ENCODE data around the gene PIP5KL1.
A peak's percentile ranks its signal among the peaks of the same experiment; 100 is the strongest.

PIP5KL1 gene

GRCh38 chr9:127934248-127934647 is 3.7 kb upstream of the PIP5KL1 start:
- TF ChIP-seq CTCF (conservative IDR thresholded peaks at IDR 0.05; ENCODE audit: low read length): peak; percentile 35; the same call in 1 of the 2 replicates
- no peak for TF ChIP-seq EZH2phosphoT487 (IDR thresholded peaks at IDR 0.05; ENCODE audit: borderline replicate concordance)
- H3F3A ChIP-seq (ENCODE audit: low read depth): no peaks in the 10 kb centered on the region
- H3K9me2 ChIP-seq (replicated peaks; ENCODE audit: low read depth, low read length): no peaks in the 10 kb centered on the region
- H2AFZ ChIP-seq (ENCODE audit: low read length): no peak overlapping the region
- H4K20me1 ChIP-seq (ENCODE audit: insufficient read depth, low read length, poor library complexity, severe bottlenecking): peaks cover 18% of the 10 kb centered on the region
- H3K9ac ChIP-seq (ENCODE audit: low read depth, low read length, poor library complexity, severe bottlenecking): peak overlapping the region; percentile 77
- no peaks in the 10 kb centered on the region for H3K27me3 ChIP-seq (ENCODE audit: insufficient read depth, low read length, poor library complexity, severe bottlenecking)
- peaks cover 35% of the 10 kb centered on the region for H3K79me2 ChIP-seq (ENCODE audit: insufficient read depth, low read length)
- peaks cover 27% of the 10 kb centered on the region for H3K4me1 ChIP-seq (ENCODE audit: insufficient read depth, low read length, poor library complexity, severe bottlenecking)
- no peak overlapping the region for H3K4me3 ChIP-seq (ENCODE audit: low read length, poor library complexity, severe bottlenecking)
- H3K9me3 ChIP-seq (ENCODE audit: insufficient read depth, low read depth, low read length): no peaks in the 10 kb centered on the region
- peak overlapping the region; percentile 83 for H3K4me2 ChIP-seq (ENCODE audit: low read depth, low read length, poor library complexity, severe bottlenecking)
- H3K36me3 ChIP-seq (ENCODE audit: insufficient read depth, low read length): no peaks in the 10 kb centered on the region

GRCh38 chr9:127931092-127931881 is 710 bp upstream of the PIP5KL1 start:
- peaks cover 23% of the 10 kb centered on the region for H3K4me1 ChIP-seq (ENCODE audit: insufficient read depth, low read length, poor library complexity, severe bottlenecking)
- H3K9me2 ChIP-seq (replicated peaks; ENCODE audit: low read depth, low read length): no peaks in the 10 kb centered on the region
- H3K4me2 ChIP-seq (ENCODE audit: low read depth, low read length, poor library complexity, severe bottlenecking): no peak overlapping the region
- no peaks in the 10 kb centered on the region for H3F3A ChIP-seq (ENCODE audit: low read depth)
- no peaks in the 10 kb centered on the region for H3K36me3 ChIP-seq (ENCODE audit: insufficient read depth, low read length)
- no peak overlapping the region for H2AFZ ChIP-seq (ENCODE audit: low read length)
- no peak for TF ChIP-seq CTCF (conservative IDR thresholded peaks at IDR 0.05; ENCODE audit: low read length)
- TF ChIP-seq EZH2phosphoT487 (IDR thresholded peaks at IDR 0.05; ENCODE audit: borderline replicate concordance): no peak
- H3K9me3 ChIP-seq (ENCODE audit: insufficient read depth, low read depth, low read length): no peaks in the 10 kb centered on the region
- peaks cover 23% of the 10 kb centered on the region for H3K79me2 ChIP-seq (ENCODE audit: insufficient read depth, low read length)
- peaks cover 13% of the 10 kb centered on the region for H4K20me1 ChIP-seq (ENCODE audit: insufficient read depth, low read length, poor library complexity, severe bottlenecking)
- no peak overlapping the region for H3K9ac ChIP-seq (ENCODE audit: low read depth, low read length, poor library complexity, severe bottlenecking)
- no peak overlapping the region for H3K4me3 ChIP-seq (ENCODE audit: low read length, poor library complexity, severe bottlenecking)
- H3K27me3 ChIP-seq (ENCODE audit: insufficient read depth, low read length, poor library complexity, severe bottlenecking): no peaks in the 10 kb centered on the region

GRCh38 chr9:127929625-127929979 is 975 bp downstream of the PIP5KL1 start:
- H3K9ac ChIP-seq (ENCODE audit: low read depth, low read length, poor library complexity, severe bottlenecking): no peak overlapping the region
- H3K4me3 ChIP-seq (ENCODE audit: low read length, poor library complexity, severe bottlenecking): no peak overlapping the region
- no peaks in the 10 kb centered on the region for H3K36me3 ChIP-seq (ENCODE audit: insufficient read depth, low read length)
- H2AFZ ChIP-seq (ENCODE audit: low read length): no peak overlapping the region
- peaks cover 7% of the 10 kb centered on the region for H3K4me1 ChIP-seq (ENCODE audit: insufficient read depth, low read length, poor library complexity, severe bottlenecking)
- H3K9me2 ChIP-seq (replicated peaks; ENCODE audit: low read depth, low read length): no peaks in the 10 kb centered on the region
- H3K9me3 ChIP-seq (ENCODE audit: insufficient read depth, low read depth, low read length): no peaks in the 10 kb centered on the region
- no peaks in the 10 kb centered on the region for H4K20me1 ChIP-seq (ENCODE audit: insufficient read depth, low read length, poor library complexity, severe bottlenecking)
- no peak overlapping the region for H3K4me2 ChIP-seq (ENCODE audit: low read depth, low read length, poor library complexity, severe bottlenecking)
- H3K27me3 ChIP-seq (ENCODE audit: insufficient read depth, low read length, poor library complexity, severe bottlenecking): no peaks in the 10 kb centered on the region
- H3F3A ChIP-seq (ENCODE audit: low read depth): no peaks in the 10 kb centered on the region
- peaks cover 6% of the 10 kb centered on the region; the same call in 1 of the 2 replicates for H3K79me2 ChIP-seq (ENCODE audit: insufficient read depth, low read length)
- TF ChIP-seq CTCF (conservative IDR thresholded peaks at IDR 0.05; ENCODE audit: low read length): no peak
- no peak for TF ChIP-seq EZH2phosphoT487 (IDR thresholded peaks at IDR 0.05; ENCODE audit: borderline replicate concordance)
